Natural killer cell (primary cell): Measurements from ENCODE around the gene SMIM41. TPM values are rescaled to one million over a fixed set of nuclear protein-coding genes. Genes with fewer than 3 reads are reported as not detected.

Experiments used
- ATAC-seq, 3 donors: fragments of 150-1000 bp in 2 of 3; fragments of 200-7000 bp in 1 of 3; cut with Tn5 transposase; 1 replicate in 1 of 3; 2 replicates in 2 of 3; pipeline ENCODE4 v1.10.0; 2021; ENCODE audit warnings: mild to moderate bottlenecking in 2 of 3, moderate library complexity in 2 of 3
- DNase-seq, 2 donors: peaks; one replicate each; pipeline versions ENCODE4 v3.0.0 to v3.0.0-alpha.2; 2013 to 2021; ENCODE audit warnings: mixed read lengths in 1 of 2
- H3K27ac ChIP-seq: one replicate; pipeline ENCODE4 v1.5.1; 2013; ENCODE audit warnings: mild to moderate bottlenecking, low read length
- H3K27me3 ChIP-seq: one replicate; pipeline ENCODE4 v1.6.1; 2013; ENCODE audit warnings: low read length; ENCODE audit not compliant: control insufficient read depth, insufficient read depth
- H3K36me3 ChIP-seq: one replicate; pipeline ENCODE4 v1.6.1; 2013; ENCODE audit warnings: low read length; ENCODE audit not compliant: control insufficient read depth, insufficient read depth
- H3K4me1 ChIP-seq: one replicate; pipeline ENCODE4 v1.6.1; 2013; ENCODE audit warnings: low read length; ENCODE audit not compliant: control insufficient read depth, insufficient read depth
- H3K4me3 ChIP-seq: one replicate; pipeline ENCODE4 v1.5.1; 2013; ENCODE audit warnings: low read length
- H3K9me3 ChIP-seq: one replicate; pipeline ENCODE4 v1.6.1; 2013; ENCODE audit warnings: low read length; ENCODE audit not compliant: control insufficient read depth, insufficient read depth
- H3K27ac Mint-ChIP-seq, 2 donors: one replicate each; pipeline ENCODE4 v1.8.0; 2022; ENCODE audit warnings: mild to moderate bottlenecking in 2 of 2, mixed read lengths in 2 of 2, moderate library complexity in 1 of 2
- H3K27me3 Mint-ChIP-seq, 2 donors: one replicate each; pipeline ENCODE4 v1.8.0; 2022; ENCODE audit warnings: low read depth in 2 of 2, mixed read lengths in 2 of 2
- H3K36me3 Mint-ChIP-seq: one replicate; pipeline ENCODE4 v1.8.0; 2022; ENCODE audit warnings: mixed read lengths
- H3K4me1 Mint-ChIP-seq, 2 donors: one replicate each; pipeline ENCODE4 v1.8.0; 2022; ENCODE audit warnings: mixed read lengths in 2 of 2
- H3K4me3 Mint-ChIP-seq: one replicate; pipeline ENCODE4 v1.8.0; 2022; ENCODE audit warnings: mild to moderate bottlenecking, moderate library complexity, mixed read lengths
- H3K9me3 Mint-ChIP-seq, 2 donors: one replicate each; pipeline ENCODE4 v1.8.0; 2022; ENCODE audit warnings: mixed read lengths in 2 of 2
- WGBS: methylation state at CpG from one replicate; pipeline ENCODE4 v1.1.7; 2013; ENCODE audit warnings: missing lambda C conversion rate; ENCODE audit not compliant: insufficient coverage; 5-methylcytosine and 5-hydroxymethylcytosine counted together
- intact Hi-C: fragments of 100-400 bp; cut with micrococcal nuclease; formaldehyde crosslinking; loops from one replicate; pipeline ENCODE4 v1.14.2; 2022
- total RNA-seq, 4 donors: library from RNA; stranded (reverse); fragments of 120-200 nt in 1 of 4; gene quantifications; one replicate each; pipeline versions ENCODE4 v1.2.3 to v1.2.4, GENCODE V29; 2013 to 2022
- TF ChIP-seq, protein P1 (sequence below): fragments of 200-600 bp; IDR thresholded peaks from one replicate; pipeline ENCODE4 v1.8.0; 2022; ENCODE audit warnings: antibody characterized with exemption

SMIM41 gene
- total RNA-seq, 3 donors from 2014 or later (not counting 1 experiment from before 2014, with no cell fraction given) = not detected

DNA sequence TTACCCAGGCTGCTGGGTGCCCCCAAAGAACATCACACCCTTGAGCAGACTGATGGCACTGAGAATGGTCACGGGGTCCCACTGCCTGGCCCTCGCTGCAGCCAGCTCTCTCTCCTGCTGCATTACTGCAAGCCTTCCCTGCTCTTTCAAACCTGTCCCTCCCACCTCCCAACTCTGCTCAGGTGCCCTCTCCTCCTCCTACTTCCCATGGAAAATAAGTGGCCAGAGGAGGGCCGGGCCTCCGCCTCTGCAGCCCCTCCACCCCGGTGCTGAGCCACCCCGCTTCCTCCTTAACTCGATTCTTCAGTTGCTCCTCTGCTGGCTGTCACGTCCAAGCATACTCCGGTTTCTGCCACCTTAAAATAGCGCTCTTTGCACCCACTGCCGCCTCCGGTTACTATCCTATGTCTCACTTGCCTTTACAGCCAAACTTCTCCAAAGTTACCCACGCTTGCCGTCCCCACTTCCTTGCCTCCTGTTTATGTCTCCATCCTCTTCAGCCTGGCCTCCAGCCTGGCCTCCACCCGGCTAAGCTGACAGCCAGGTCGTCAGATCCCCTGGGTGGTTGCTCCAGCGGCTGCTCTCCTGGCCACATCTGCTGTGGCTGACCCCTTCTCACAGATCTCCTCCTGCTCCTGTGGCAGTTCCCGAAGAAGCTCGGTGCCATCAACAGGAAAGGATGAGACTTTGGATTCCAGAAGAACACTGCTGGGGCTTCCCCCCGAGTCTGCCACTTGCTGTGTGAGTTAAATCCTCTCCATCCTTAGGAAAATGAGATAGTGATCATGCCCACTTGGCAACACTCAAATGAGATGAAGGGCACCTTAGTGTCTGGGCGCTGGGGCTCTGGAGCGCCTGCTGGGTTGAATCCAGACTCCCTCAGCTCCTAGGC is 7.7 kb downstream of the SMIM41 start:
- Histone ChIP-seq H3K27me3 (peaks cover 6% of the 10 kb centered on the region), H3K4me1 (peaks cover 5% of the 10 kb centered on the region), H3K4me3 (no peak overlapping the region), H3K27ac (no peak overlapping the region), H3K9me3 (no peaks in the 10 kb centered on the region), H3K36me3 (no peaks in the 10 kb centered on the region)
- WGBS = 76% methylated on average over 22 of the region's 22 CpGs
- no peak for ATAC-seq
- Mint-ChIP-seq H3K27me3 (peaks cover 30 to 40% of the 10 kb centered on the region in 2 donors), H3K4me3 (no peak overlapping the region), H3K36me3 (no peaks in the 10 kb centered on the region), H3K4me1 (peaks cover 0 to 6% of the 10 kb centered on the region in 2 donors), H3K27ac (no peak overlapping the region), H3K9me3 (no peaks in the 10 kb centered on the region)
- intact Hi-C loops = no loop called here
- TF ChIP-seq, protein P1, sequence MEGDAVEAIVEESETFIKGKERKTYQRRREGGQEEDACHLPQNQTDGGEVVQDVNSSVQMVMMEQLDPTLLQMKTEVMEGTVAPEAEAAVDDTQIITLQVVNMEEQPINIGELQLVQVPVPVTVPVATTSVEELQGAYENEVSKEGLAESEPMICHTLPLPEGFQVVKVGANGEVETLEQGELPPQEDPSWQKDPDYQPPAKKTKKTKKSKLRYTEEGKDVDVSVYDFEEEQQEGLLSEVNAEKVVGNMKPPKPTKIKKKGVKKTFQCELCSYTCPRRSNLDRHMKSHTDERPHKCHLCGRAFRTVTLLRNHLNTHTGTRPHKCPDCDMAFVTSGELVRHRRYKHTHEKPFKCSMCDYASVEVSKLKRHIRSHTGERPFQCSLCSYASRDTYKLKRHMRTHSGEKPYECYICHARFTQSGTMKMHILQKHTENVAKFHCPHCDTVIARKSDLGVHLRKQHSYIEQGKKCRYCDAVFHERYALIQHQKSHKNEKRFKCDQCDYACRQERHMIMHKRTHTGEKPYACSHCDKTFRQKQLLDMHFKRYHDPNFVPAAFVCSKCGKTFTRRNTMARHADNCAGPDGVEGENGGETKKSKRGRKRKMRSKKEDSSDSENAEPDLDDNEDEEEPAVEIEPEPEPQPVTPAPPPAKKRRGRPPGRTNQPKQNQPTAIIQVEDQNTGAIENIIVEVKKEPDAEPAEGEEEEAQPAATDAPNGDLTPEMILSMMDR = no peak
- no peak for DNase-seq

DNA sequence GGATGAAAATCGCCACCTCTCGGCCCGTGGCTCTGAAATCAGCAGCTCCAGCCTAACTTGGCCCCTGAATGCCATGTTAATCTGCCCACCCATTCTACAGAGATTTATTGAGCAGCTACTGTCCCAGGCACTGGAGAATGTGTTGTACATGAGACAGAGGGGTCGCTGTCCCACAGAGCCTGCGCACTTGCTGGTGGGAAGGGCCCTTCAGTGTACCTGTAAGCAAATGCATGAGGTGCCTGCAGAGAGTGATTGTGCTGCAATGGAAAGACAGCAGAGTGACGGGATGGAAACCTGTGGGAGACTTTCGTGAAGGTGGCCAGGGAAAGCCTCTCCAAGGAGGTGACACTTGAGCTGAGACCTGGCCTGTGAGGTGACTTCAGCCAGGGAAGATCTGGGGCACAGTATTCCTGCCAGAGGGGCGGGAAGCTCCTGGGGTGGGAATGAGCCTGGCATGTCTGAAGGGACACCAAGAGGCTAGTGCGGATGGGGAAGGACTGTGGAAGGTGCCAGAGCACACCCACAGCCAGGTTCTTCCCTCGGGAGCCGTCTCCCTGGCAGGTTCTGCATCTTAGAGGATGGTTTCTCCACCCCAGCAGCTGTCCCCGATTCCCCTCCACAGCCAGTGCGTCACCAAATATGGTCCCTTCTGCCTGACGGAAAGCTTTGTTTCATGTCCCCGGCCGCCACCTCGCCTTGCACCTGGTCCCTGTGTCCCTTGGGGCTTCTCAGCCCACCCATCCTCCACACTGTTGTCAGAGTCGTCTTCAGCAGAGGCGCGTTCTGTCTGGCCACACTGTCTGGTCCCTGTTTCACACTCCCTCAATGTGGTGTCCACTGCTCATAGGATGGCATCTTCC is 8.7 kb downstream of the SMIM41 start:
- WGBS = 60% methylated on average over 20 of the region's 20 CpGs
- no peaks in the 10 kb centered on the region for H3K9me3 ChIP-seq
- no peak for ATAC-seq
- no peaks in the 10 kb centered on the region for H3K9me3 Mint-ChIP-seq
- no peak overlapping the region for H3K27ac ChIP-seq
- no peaks in the 10 kb centered on the region for H3K36me3 Mint-ChIP-seq
- peaks cover 6% of the 10 kb centered on the region for H3K27me3 ChIP-seq
- H3K27ac Mint-ChIP-seq = no peak overlapping the region
- no peak for DNase-seq
- no peak overlapping the region for H3K4me3 Mint-ChIP-seq
- no peak overlapping the region for H3K4me3 ChIP-seq
- intact Hi-C loops = no loop called here
- TF ChIP-seq, protein P1 = no peak
- peaks cover 30 to 42% of the 10 kb centered on the region in 2 donors for H3K27me3 Mint-ChIP-seq
- H3K4me1 Mint-ChIP-seq = peaks cover 0 to 5% of the 10 kb centered on the region in 2 donors
- H3K4me1 ChIP-seq = peaks cover 3% of the 10 kb centered on the region
- no peaks in the 10 kb centered on the region for H3K36me3 ChIP-seq

DNA sequence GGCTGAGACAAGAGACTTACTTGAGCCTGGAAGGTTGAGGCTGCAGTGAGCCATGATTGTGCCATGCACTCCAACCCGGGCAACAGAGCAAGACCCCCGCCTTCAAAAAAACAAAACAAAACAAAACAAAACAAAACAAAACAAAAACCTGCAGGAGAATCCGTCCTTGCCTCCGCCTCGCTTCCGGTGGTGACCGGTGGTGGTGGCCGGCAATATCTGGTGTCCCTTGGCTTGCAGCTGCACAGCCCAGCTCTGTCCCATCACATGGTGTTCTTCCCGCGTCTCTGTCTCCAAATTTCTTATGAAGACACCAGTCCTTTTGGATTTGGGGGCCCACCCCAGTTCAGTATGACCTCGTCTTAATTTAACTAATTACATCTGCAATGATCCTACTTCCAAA is 10.0 kb downstream of the SMIM41 start:
- Mint-ChIP-seq H3K36me3 (no peaks in the 10 kb centered on the region), H3K9me3 (no peaks in the 10 kb centered on the region), H3K4me1 (no peaks in the 10 kb centered on the region), H3K27me3 (peaks cover 32 to 42% of the 10 kb centered on the region in 2 donors), H3K4me3 (no peak overlapping the region), H3K27ac (no peak overlapping the region)
- Histone ChIP-seq H3K4me3 (no peak overlapping the region), H3K4me1 (no peaks in the 10 kb centered on the region), H3K27me3 (peaks cover 6% of the 10 kb centered on the region), H3K36me3 (no peaks in the 10 kb centered on the region), H3K27ac (no peak overlapping the region), H3K9me3 (no peaks in the 10 kb centered on the region)
- WGBS = 91% methylated on average over 11 of the region's 11 CpGs
- DNase-seq (no peak), ATAC-seq (no peak)
- intact Hi-C loops = no loop called here
- TF ChIP-seq, protein P1 = no peak
